Measurements from ENCODE around the gene HMGN1. TPM values are rescaled to one million over a fixed set of nuclear protein-coding genes. Genes with fewer than 3 reads are reported as not detected.
"Not testable (repeated sequence)": the region's sequence is repeated elsewhere in the genome, so short reads cannot be mapped to it uniquely, and the experiment has no call there.

Gene HMGN1
- total RNA-seq, 2 donors from 2014 or later: 229 to 323 TPM

GRCh38 chr21:39381009-39381408 is 32.1 kb upstream of the HMGN1 start:
- no peak for DNase-seq (ENCODE audit: low spot score)
- H3K9me3 Mint-ChIP-seq: no peaks in the 10 kb centered on the region
- H3K27me3 Mint-ChIP-seq: peaks cover 0 to 6% of the 10 kb centered on the region in 2 donors
- H3K36me3 Mint-ChIP-seq: no peaks in the 10 kb centered on the region
- ATAC-seq: no peak
- H3K4me1 Mint-ChIP-seq (ENCODE audit: low read depth in 2 of 2): peaks cover 15 to 26% of the 10 kb centered on the region in 2 donors
- H3K4me3 Mint-ChIP-seq: peak overlapping the region; percentile 91
- H3K27ac Mint-ChIP-seq: peak overlapping the region; percentile 71 to 88

- H3K36me3 Mint-ChIP-seq: no peaks in the 10 kb centered on the region
- DNase-seq (ENCODE audit: low spot score) (peak; percentile 95), ATAC-seq (peak; percentile 99)
- peaks cover 4 to 6% of the 10 kb centered on the region in 2 donors for H3K27me3 Mint-ChIP-seq
- peak overlapping the region; percentile 91 for H3K4me3 Mint-ChIP-seq
- peak overlapping the region; percentile 71 to 88 for H3K27ac Mint-ChIP-seq
- peaks cover 15 to 22% of the 10 kb centered on the region in 2 donors for H3K4me1 Mint-ChIP-seq (ENCODE audit: low read depth in 2 of 2)
- no peaks in the 10 kb centered on the region for H3K9me3 Mint-ChIP-seq
Measured at GRCh38 chr21:39379986-39380891, 31.4 kb upstream of the HMGN1 start.

GRCh38 chr21:39377444-39378050 is 28.7 kb upstream of the HMGN1 start:
- ATAC-seq (no peak), DNase-seq (ENCODE audit: low spot score) (no peak)
- no peaks in the 10 kb centered on the region for H3K9me3 Mint-ChIP-seq
- H3K27ac Mint-ChIP-seq: no peak overlapping the region
- no peak overlapping the region for H3K4me3 Mint-ChIP-seq
- no peaks in the 10 kb centered on the region for H3K36me3 Mint-ChIP-seq
- H3K4me1 Mint-ChIP-seq (ENCODE audit: low read depth in 2 of 2): peaks cover 10 to 14% of the 10 kb centered on the region in 2 donors
- H3K27me3 Mint-ChIP-seq: peaks cover 8 to 16% of the 10 kb centered on the region in 2 donors

- no peak for DNase-seq (ENCODE audit: low spot score)
- no peak for ATAC-seq
- H3K36me3 Mint-ChIP-seq: no peaks in the 10 kb centered on the region
- H3K4me1 Mint-ChIP-seq (ENCODE audit: low read depth in 2 of 2): no peaks in the 10 kb centered on the region
- H3K4me3 Mint-ChIP-seq: no peak overlapping the region
- peaks cover 8 to 18% of the 10 kb centered on the region in 2 donors for H3K27me3 Mint-ChIP-seq
- H3K9me3 Mint-ChIP-seq: no peaks in the 10 kb centered on the region
- no peak overlapping the region for H3K27ac Mint-ChIP-seq
Measured at GRCh38 chr21:39375446-39375845, 26.6 kb upstream of the HMGN1 start.

- Mint-ChIP-seq H3K27ac (no peak overlapping the region), H3K4me3 (no peak overlapping the region), H3K9me3 (no peaks in the 10 kb centered on the region), H3K27me3 (peaks cover 8 to 20% of the 10 kb centered on the region in 2 donors), H3K4me1 (ENCODE audit: low read depth in 2 of 2) (no peaks in the 10 kb centered on the region), H3K36me3 (no peaks in the 10 kb centered on the region)
- no peak for DNase-seq (ENCODE audit: low spot score)
- ATAC-seq: no peak
Measured at GRCh38 chr21:39374046-39374445, 25.2 kb upstream of the HMGN1 start.

GRCh38 chr21:39373634-39374033 is 24.7 kb upstream of the HMGN1 start:
- no peak for DNase-seq (ENCODE audit: low spot score)
- Mint-ChIP-seq H3K9me3 (no peaks in the 10 kb centered on the region), H3K36me3 (no peaks in the 10 kb centered on the region), H3K4me1 (ENCODE audit: low read depth in 2 of 2) (no peaks in the 10 kb centered on the region), H3K4me3 (no peak overlapping the region), H3K27ac (no peak overlapping the region), H3K27me3 (peaks cover 8 to 20% of the 10 kb centered on the region in 2 donors)
- ATAC-seq: no peak

- H3K4me3 Mint-ChIP-seq; H3K4me1 Mint-ChIP-seq (ENCODE audit: low read depth in 2 of 2); DNase-seq (ENCODE audit: low spot score); H3K36me3 Mint-ChIP-seq; ATAC-seq; H3K27ac Mint-ChIP-seq; H3K9me3 Mint-ChIP-seq: not testable (repeated sequence)
- peaks cover 0 to 19% of the 10 kb centered on the region in 2 donors for H3K27me3 Mint-ChIP-seq
Measured at GRCh38 chr21:39369896-39370288, 21.0 kb upstream of the HMGN1 start.

GRCh38 chr21:39367783-39368182 is 18.9 kb upstream of the HMGN1 start:
- no peak overlapping the region for H3K4me3 Mint-ChIP-seq
- no peaks in the 10 kb centered on the region for H3K4me1 Mint-ChIP-seq (ENCODE audit: low read depth in 2 of 2)
- peaks cover 0 to 12% of the 10 kb centered on the region in 2 donors for H3K27me3 Mint-ChIP-seq
- DNase-seq (ENCODE audit: low spot score) (no peak), ATAC-seq (no peak)
- no peaks in the 10 kb centered on the region for H3K36me3 Mint-ChIP-seq
- H3K9me3 Mint-ChIP-seq: no peaks in the 10 kb centered on the region
- no peak overlapping the region for H3K27ac Mint-ChIP-seq

GRCh38 chr21:39366563-39366962 is 17.7 kb upstream of the HMGN1 start:
- H3K36me3 Mint-ChIP-seq: no peaks in the 10 kb centered on the region
- H3K27me3 Mint-ChIP-seq: peaks cover 10 to 21% of the 10 kb centered on the region in 2 donors
- H3K9me3 Mint-ChIP-seq: no peaks in the 10 kb centered on the region
- H3K4me1 Mint-ChIP-seq (ENCODE audit: low read depth in 2 of 2): peaks cover 0 to 8% of the 10 kb centered on the region in 2 donors
- ATAC-seq: no peak
- no peak for DNase-seq (ENCODE audit: low spot score)
- no peak overlapping the region for H3K4me3 Mint-ChIP-seq
- no peak overlapping the region for H3K27ac Mint-ChIP-seq

GRCh38 chr21:39364949-39365348 is 16.1 kb upstream of the HMGN1 start:
- no peaks in the 10 kb centered on the region for H3K9me3 Mint-ChIP-seq
- DNase-seq (ENCODE audit: low spot score): no peak

GRCh38 chr21:39363607-39364555 is 15.0 kb upstream of the HMGN1 start:
- Mint-ChIP-seq H3K9me3 (no peaks in the 10 kb centered on the region), H3K27me3 (peaks cover 23 to 27% of the 10 kb centered on the region in 2 donors), H3K4me1 (ENCODE audit: low read depth in 2 of 2) (peaks cover 0 to 8% of the 10 kb centered on the region in 2 donors), H3K4me3 (no peak overlapping the region), H3K27ac (no peak overlapping the region), H3K36me3 (no peaks in the 10 kb centered on the region)
- ATAC-seq: no peak
- no peak for DNase-seq (ENCODE audit: low spot score)

More at GRCh38 chr21:39364949-39365348, 16.1 kb upstream of the HMGN1 start:
- H3K27ac Mint-ChIP-seq: no peak overlapping the region
- H3K36me3 Mint-ChIP-seq: no peaks in the 10 kb centered on the region
- H3K4me3 Mint-ChIP-seq: no peak overlapping the region
- H3K4me1 Mint-ChIP-seq (ENCODE audit: low read depth in 2 of 2): peaks cover 0 to 8% of the 10 kb centered on the region in 2 donors
- peaks cover 23 to 25% of the 10 kb centered on the region in 2 donors for H3K27me3 Mint-ChIP-seq
- no peak for ATAC-seq

GRCh38 chr21:39362733-39363132 is 13.8 kb upstream of the HMGN1 start:
- no peaks in the 10 kb centered on the region for H3K36me3 Mint-ChIP-seq
- ATAC-seq (no peak), DNase-seq (ENCODE audit: low spot score) (no peak)
- H3K27me3 Mint-ChIP-seq: peaks cover 23 to 26% of the 10 kb centered on the region in 2 donors
- no peak overlapping the region for H3K27ac Mint-ChIP-seq
- H3K9me3 Mint-ChIP-seq: no peaks in the 10 kb centered on the region
- H3K4me3 Mint-ChIP-seq: no peak overlapping the region
- peaks cover 0 to 8% of the 10 kb centered on the region in 2 donors for H3K4me1 Mint-ChIP-seq (ENCODE audit: low read depth in 2 of 2)

GRCh38 chr21:39359382-39359781 is 10.5 kb upstream of the HMGN1 start:
- no peaks in the 10 kb centered on the region for H3K36me3 Mint-ChIP-seq

More at GRCh38 chr21:39359382-39359781, 10.5 kb upstream of the HMGN1 start:
- Mint-ChIP-seq H3K4me3 (no peak overlapping the region), H3K27ac (no peak overlapping the region), H3K4me1 (ENCODE audit: low read depth in 2 of 2) (peaks cover 0 to 8% of the 10 kb centered on the region in 2 donors), H3K27me3 (peaks cover 26 to 42% of the 10 kb centered on the region in 2 donors), H3K9me3 (no peaks in the 10 kb centered on the region)
- no peak for ATAC-seq
- no peak for DNase-seq (ENCODE audit: low spot score)
